Measurements from ENCODE around the gene GAS7. TPM values are rescaled to one million over a fixed set of nuclear protein-coding genes. Genes with fewer than 3 reads are reported as not detected.
A peak's percentile ranks its signal among the peaks of the same experiment; 100 is the strongest.

The GAS7 gene
- total and polyA plus RNA-seq, 10 of the 15 experiments (the other 5 are each of a cell fraction or from before 2014, with no cell fraction given), result 2.3 to 53.4 (median 24.0) TPM

GRCh38 chr17:10186771-10187410 is 11.5 kb downstream of the GAS7 start:
- FAIRE-seq, result no peak
- intact Hi-C loops (cut with micrococcal nuclease; ENCODE audit: unreplicated experiment), result no loop called here

More at GRCh38 chr17:10186771-10187410, 11.5 kb downstream of the GAS7 start:
- Histone ChIP-seq H3K27me3 (replicated peaks in 1 of 2; ENCODE audit: control insufficient read depth in 2 of 2, insufficient read depth in 2 of 2, low read length in 1 of 2) (0 out of 4 replicates have a peak, but pooled peaks cover 0 to 2% of the 10 kb centered on the region in 2 experiments), H3K9me3 (replicated peaks; ENCODE audit: control insufficient read depth, insufficient read depth, low read length) (no peaks in the 10 kb centered on the region; the same call in 2 of the 3 replicates), H4K20me1 (ENCODE audit: control insufficient read depth, insufficient read depth) (no peaks in the 10 kb centered on the region), H2AFZ (ENCODE audit: control insufficient read depth, low read depth, low read length) (no peak overlapping the region), H3K79me2 (ENCODE audit: control insufficient read depth, insufficient read depth, low read length) (no peaks in the 10 kb centered on the region), H3K27ac (ENCODE audit: control insufficient read depth, insufficient read depth) (no peak overlapping the region), H3K4me3 (no peak overlapping the region), H3K36me3 (ENCODE audit: control insufficient read depth in 2 of 2, insufficient read depth in 2 of 2, low read length in 1 of 2) (no peaks in the 10 kb centered on the region), H3K4me1 (ENCODE audit: control insufficient read depth, insufficient read depth, low read length) (no peaks in the 10 kb centered on the region), H3K9ac (ENCODE audit: control insufficient read depth, insufficient read depth, low read length) (no peak overlapping the region), H3K4me2 (ENCODE audit: control insufficient read depth, insufficient read depth) (no peak overlapping the region)
- TF ChIP-seq POLR2A (IDR thresholded peaks at IDR 0.05; ENCODE audit: low read depth, low read length) (no peak), MTA3 (IDR thresholded peaks at IDR 0.05; ENCODE audit: borderline replicate concordance, low read length) (no peak), ZSCAN29 (IDR thresholded peaks at IDR 0.05) (no peak), ELK1 (IDR thresholded peaks at IDR 0.05; ENCODE audit: low read depth, low read length) (no peak), HDAC2 (IDR thresholded peaks at IDR 0.05) (no peak)
- ATAC-seq (peak; percentile 84), DNase-seq (ENCODE audit: low read depth, low spot score) (no peak)
- ChIA-PET SMC1A (ENCODE audit: uncharacterized antibody, unreplicated experiment) (no interaction called here), RAD21 (ENCODE audit: unreplicated experiment) (no interaction called here), CTCF (no interaction called here), POLR2A (interaction anchor here (0.6 kb wide), 1 partner anchor 517 kb away, joined by 5 read pairs; no protein-coding TSS in a partner anchor)
- in situ Hi-C loops (cut with MboI), result no loop called here
- no TSS peak for BruUV-seq (replicated peaks)
- WGBS (ENCODE audit: insufficient coverage, insufficient replicate concordance, low lambda C conversion rate, missing lambda C conversion rate), result 39% methylated on average over 7 of the region's 7 CpGs
